ENCODE measurements around the gene KCNJ10.

KCNJ10 gene

GRCh38 chr1:160052936-160053335 lies 17.0 kb downstream of the KCNJ10 start:
- no peak for TF ChIP-seq POLR2AphosphoS5 (IDR thresholded peaks at IDR 0.05; ENCODE audit: low read depth, low read length)
- no peak for TF ChIP-seq FOXP2 (optimal IDR thresholded peaks at IDR 0.05; ENCODE audit: borderline replicate concordance, extremely low read depth, extremely low read length, insufficient read depth)
- no peak for TF ChIP-seq TAF1 (IDR thresholded peaks at IDR 0.05; ENCODE audit: borderline replicate concordance, insufficient read depth, low read length)

GRCh38 chr1:160050619-160051018 lies 19.3 kb downstream of the KCNJ10 start:
- TF ChIP-seq TAF1 (IDR thresholded peaks at IDR 0.05; ENCODE audit: borderline replicate concordance, insufficient read depth, low read length) = no peak
- no peak for TF ChIP-seq SIN3A (IDR thresholded peaks at IDR 0.05; ENCODE audit: borderline replicate concordance, insufficient read depth, low read length)
- TF ChIP-seq FOXP2 (optimal IDR thresholded peaks at IDR 0.05; ENCODE audit: borderline replicate concordance, extremely low read depth, extremely low read length, insufficient read depth) = no peak
- TF ChIP-seq, protein P1, sequence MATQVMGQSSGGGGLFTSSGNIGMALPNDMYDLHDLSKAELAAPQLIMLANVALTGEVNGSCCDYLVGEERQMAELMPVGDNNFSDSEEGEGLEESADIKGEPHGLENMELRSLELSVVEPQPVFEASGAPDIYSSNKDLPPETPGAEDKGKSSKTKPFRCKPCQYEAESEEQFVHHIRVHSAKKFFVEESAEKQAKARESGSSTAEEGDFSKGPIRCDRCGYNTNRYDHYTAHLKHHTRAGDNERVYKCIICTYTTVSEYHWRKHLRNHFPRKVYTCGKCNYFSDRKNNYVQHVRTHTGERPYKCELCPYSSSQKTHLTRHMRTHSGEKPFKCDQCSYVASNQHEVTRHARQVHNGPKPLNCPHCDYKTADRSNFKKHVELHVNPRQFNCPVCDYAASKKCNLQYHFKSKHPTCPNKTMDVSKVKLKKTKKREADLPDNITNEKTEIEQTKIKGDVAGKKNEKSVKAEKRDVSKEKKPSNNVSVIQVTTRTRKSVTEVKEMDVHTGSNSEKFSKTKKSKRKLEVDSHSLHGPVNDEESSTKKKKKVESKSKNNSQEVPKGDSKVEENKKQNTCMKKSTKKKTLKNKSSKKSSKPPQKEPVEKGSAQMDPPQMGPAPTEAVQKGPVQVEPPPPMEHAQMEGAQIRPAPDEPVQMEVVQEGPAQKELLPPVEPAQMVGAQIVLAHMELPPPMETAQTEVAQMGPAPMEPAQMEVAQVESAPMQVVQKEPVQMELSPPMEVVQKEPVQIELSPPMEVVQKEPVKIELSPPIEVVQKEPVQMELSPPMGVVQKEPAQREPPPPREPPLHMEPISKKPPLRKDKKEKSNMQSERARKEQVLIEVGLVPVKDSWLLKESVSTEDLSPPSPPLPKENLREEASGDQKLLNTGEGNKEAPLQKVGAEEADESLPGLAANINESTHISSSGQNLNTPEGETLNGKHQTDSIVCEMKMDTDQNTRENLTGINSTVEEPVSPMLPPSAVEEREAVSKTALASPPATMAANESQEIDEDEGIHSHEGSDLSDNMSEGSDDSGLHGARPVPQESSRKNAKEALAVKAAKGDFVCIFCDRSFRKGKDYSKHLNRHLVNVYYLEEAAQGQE (IDR thresholded peaks at IDR 0.05; ENCODE audit: insufficient read depth in 1 of 2, low read depth in 2 of 2, low read length in 2 of 2) = no peak
- no peak for TF ChIP-seq POLR2AphosphoS5 (IDR thresholded peaks at IDR 0.05; ENCODE audit: low read depth, low read length)

GRCh38 chr1:160049101-160049500 lies 20.9 kb downstream of the KCNJ10 start:
- TF ChIP-seq TAF1 (IDR thresholded peaks at IDR 0.05; ENCODE audit: borderline replicate concordance, insufficient read depth, low read length) (no peak), POLR2AphosphoS5 (IDR thresholded peaks at IDR 0.05; ENCODE audit: low read depth, low read length) (no peak), SIN3A (IDR thresholded peaks at IDR 0.05; ENCODE audit: borderline replicate concordance, insufficient read depth, low read length) (no peak), FOXP2 (optimal IDR thresholded peaks at IDR 0.05; ENCODE audit: borderline replicate concordance, extremely low read depth, extremely low read length, insufficient read depth) (no peak)
- TF ChIP-seq, protein P1 (IDR thresholded peaks at IDR 0.05; ENCODE audit: insufficient read depth in 1 of 2, low read depth in 2 of 2, low read length in 2 of 2) = no peak

DNA sequence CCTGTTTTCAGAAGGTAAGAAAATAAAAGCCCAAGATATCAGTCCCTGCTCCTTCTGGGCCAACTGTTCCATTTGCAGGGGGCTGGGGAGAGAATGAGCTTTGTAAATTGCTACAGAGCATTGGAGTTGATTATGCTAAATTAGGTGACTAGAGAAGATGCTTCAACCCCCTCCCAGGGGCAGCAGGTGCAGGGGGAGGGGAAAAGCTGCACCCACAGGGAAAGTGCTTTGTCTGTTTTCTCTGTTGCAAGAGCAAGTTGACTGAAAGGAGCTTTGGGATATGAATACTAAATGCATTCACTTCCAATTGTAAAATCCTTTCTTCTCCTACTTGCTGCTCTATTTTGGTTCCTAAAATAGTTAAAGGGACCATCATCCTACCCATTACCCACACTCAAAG lies 21.6 kb downstream of the KCNJ10 start:
- TF ChIP-seq FOXP2 (optimal IDR thresholded peaks at IDR 0.05; ENCODE audit: borderline replicate concordance, extremely low read depth, extremely low read length, insufficient read depth) (no peak), TAF1 (IDR thresholded peaks at IDR 0.05; ENCODE audit: borderline replicate concordance, insufficient read depth, low read length) (no peak), SIN3A (IDR thresholded peaks at IDR 0.05; ENCODE audit: borderline replicate concordance, insufficient read depth, low read length) (no peak), POLR2AphosphoS5 (IDR thresholded peaks at IDR 0.05; ENCODE audit: low read depth, low read length) (no peak)
- TF ChIP-seq, protein P1 (IDR thresholded peaks at IDR 0.05; ENCODE audit: insufficient read depth in 1 of 2, low read depth in 2 of 2, low read length in 2 of 2) = no peak

- TF ChIP-seq FOXP2 (optimal IDR thresholded peaks at IDR 0.05; ENCODE audit: borderline replicate concordance, extremely low read depth, extremely low read length, insufficient read depth) (no peak), TAF1 (IDR thresholded peaks at IDR 0.05; ENCODE audit: borderline replicate concordance, insufficient read depth, low read length) (no peak), POLR2AphosphoS5 (IDR thresholded peaks at IDR 0.05; ENCODE audit: low read depth, low read length) (no peak), SIN3A (IDR thresholded peaks at IDR 0.05; ENCODE audit: borderline replicate concordance, insufficient read depth, low read length) (no peak)
- TF ChIP-seq, protein P1 (IDR thresholded peaks at IDR 0.05; ENCODE audit: insufficient read depth in 1 of 2, low read depth in 2 of 2, low read length in 2 of 2) = no peak
Observed at GRCh38 chr1:160047111-160047991, 22.6 kb downstream of the KCNJ10 start.

Data from PFSK-1 (cell line).